Omental fat pad (tissue), 4 donors: ENCODE measurements around the gene NR1H3. TPM values are rescaled to one million over a fixed set of nuclear protein-coding genes. Genes with fewer than 3 reads are reported as not detected.

Source experiments
- ATAC-seq: fragments of 150-250 bp; one replicate; pipeline ENCODE4 v1.9.1; 2016; ENCODE audit warnings: mild to moderate bottlenecking, moderate library complexity; ENCODE audit not compliant: low FRiP score
- DNase-seq: peaks from one replicate; pipeline ENCODE4 v3.0.0-alpha.2; 2019; ENCODE audit warnings: low spot score
- CTCF ChIP-seq, 3 donors: fragments of 450-650 bp; IDR thresholded peaks; one replicate each; pipeline ENCODE4 v1.5.1; 2016 to 2017; ENCODE audit warnings: antibody characterized with exemption in 3 of 3, mild to moderate bottlenecking in 3 of 3, moderate library complexity in 2 of 3
- total RNA-seq, 4 donors: library from RNA; depleted of rRNA; stranded (reverse); fragments of >200 nt; gene quantifications; one replicate each; pipeline ENCODE4 v1.1.0, GENCODE V29; 2016

The NR1H3 gene
- total RNA-seq, 4 donors from 2014 or later, result 68.6 to 228 (median 100) TPM

GRCh38 chr11:47244448-47245350 is 13.1 kb upstream of the NR1H3 start:
- no peak for ATAC-seq
- DNase-seq, result no peak
- no peak for TF ChIP-seq CTCF (IDR thresholded peaks at IDR 0.05)

DNA sequence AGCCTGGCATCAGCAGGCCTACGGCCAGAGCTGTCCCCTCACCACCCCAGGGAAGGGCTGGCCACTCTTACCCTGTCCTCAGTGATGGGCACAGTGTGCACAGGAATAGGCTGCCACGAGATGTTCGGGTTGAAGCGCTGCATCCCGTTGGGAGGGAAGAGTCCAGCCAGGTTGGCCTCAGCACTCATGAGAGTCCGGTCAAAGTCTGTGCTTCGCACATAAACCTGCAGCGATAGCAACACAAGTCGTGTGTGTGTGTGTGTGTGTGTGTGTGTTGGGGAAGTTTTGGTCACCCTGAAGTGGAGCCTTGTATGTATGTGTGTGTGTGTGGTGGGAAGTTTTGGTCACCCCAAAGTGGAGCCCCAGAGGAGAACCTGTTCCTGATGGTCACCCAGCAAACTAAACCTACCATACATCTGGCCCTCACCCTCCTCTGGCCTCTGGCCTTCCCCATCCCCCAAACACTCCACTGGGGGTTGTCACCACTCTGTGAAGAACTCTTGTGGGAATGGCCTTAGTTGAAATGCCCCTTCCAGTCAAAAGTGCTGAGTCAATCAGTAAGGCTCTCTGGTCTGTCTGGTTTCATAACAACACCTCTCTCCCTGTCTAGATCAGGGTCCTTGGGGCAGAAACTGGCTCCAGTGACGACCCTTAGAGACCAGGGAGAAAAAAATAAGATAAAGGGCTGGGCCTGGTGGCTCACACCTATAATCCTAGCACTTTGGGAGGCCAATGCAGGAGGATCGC is 12.0 kb upstream of the NR1H3 start:
- TF ChIP-seq CTCF (IDR thresholded peaks at IDR 0.05), result no peak
- no peak for ATAC-seq
- no peak for DNase-seq

DNA sequence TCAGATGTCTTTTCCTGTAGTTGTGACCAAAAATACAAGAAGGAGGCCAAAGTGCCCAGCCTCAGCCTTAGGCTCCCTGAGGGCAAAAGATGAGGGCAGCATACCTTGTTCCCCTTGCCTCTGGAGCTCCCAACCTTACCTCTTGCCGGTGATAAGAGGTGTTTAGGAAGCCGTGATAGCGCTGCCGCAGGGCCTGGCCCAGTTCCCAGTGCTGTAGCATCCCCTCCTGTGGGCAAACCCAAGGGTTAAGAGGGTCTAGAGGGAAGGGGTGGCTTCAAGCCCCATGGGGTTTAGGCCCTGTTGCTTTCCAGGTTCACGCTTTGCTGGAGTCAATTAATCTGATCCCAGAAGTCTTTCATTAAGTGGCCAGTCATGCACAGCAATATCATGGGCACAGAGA is 10.3 kb upstream of the NR1H3 start:
- no peak for TF ChIP-seq CTCF (IDR thresholded peaks at IDR 0.05)
- DNase-seq, result no peak
- no peak for ATAC-seq

DNA sequence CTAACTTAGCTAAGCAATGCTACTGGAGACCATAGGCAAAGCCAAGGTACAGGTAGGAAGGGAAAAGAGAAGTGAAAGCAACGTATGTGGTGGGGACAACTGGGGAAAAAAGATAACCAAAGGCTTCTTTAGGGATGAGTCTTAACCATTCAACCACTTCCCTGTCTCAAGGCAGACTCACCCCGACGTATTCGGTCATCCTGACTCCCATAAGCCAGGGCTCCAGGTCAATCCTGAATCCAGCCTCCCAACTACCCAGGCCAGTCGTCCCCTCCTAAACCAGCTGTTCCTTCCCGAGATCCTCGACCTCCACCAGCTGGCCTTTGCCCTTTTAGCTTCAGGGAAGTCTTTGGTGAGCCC is 9.5 kb upstream of the NR1H3 start:
- TF ChIP-seq CTCF (IDR thresholded peaks at IDR 0.05), result no peak
- peak; percentile 41 for ATAC-seq
- DNase-seq, result no peak

GRCh38 chr11:47248664-47249377 is 9.0 kb upstream of the NR1H3 start, which contains the start of gene ACP2:
Gene ACP2 (minus strand): TSS chr11:47248814. CDS start chr11:47248789, 25 bp downstream.
- TF ChIP-seq CTCF (IDR thresholded peaks at IDR 0.05), result no peak
- ATAC-seq (peak; percentile 95), DNase-seq (peak; percentile 69)

GRCh38 chr11:47249378-47249715 is 8.4 kb upstream of the NR1H3 start:
- DNase-seq, result no peak
- ATAC-seq, result no peak
- no peak for TF ChIP-seq CTCF (IDR thresholded peaks at IDR 0.05)
